Mesodermal cell (in vitro differentiated cells): ENCODE measurements around the gene ANO3.

Experiments used
- H3K27ac ChIP-seq: 2 replicates; pipeline ENCODE4 v1.7.0; 2013; ENCODE audit warnings: mild to moderate bottlenecking, low read depth, low read length, moderate library complexity; ENCODE audit not compliant: severe bottlenecking
- H3K36me3 ChIP-seq: 2 replicates; pipeline ENCODE4 v1.7.1; 2013; ENCODE audit warnings: mild to moderate bottlenecking, low read length, moderate library complexity; ENCODE audit not compliant: control insufficient read depth, insufficient read depth
- H3K4me1 ChIP-seq: one replicate; pipeline ENCODE4 v1.7.1; 2013; ENCODE audit warnings: mild to moderate bottlenecking, low read length; ENCODE audit not compliant: insufficient read depth, control insufficient read depth, poor library complexity, severe bottlenecking
- H3K4me3 ChIP-seq: 2 replicates; pipeline ENCODE4 v1.7.0; 2013; ENCODE audit warnings: low read length, control low read depth, mild to moderate bottlenecking; ENCODE audit not compliant: insufficient read depth, poor library complexity, severe bottlenecking; ENCODE audit errors: extremely low read depth
- H3K9me3 ChIP-seq: 2 replicates; pipeline ENCODE4 v1.7.1; 2013; ENCODE audit warnings: mild to moderate bottlenecking, low read length, moderate library complexity; ENCODE audit not compliant: control insufficient read depth
- WGBS, 2 experiments: methylation state at CpG; one replicate each; pipeline ENCODE4 v1.1.5; 2013; ENCODE audit warnings: missing lambda C conversion rate in 2 of 2; ENCODE audit not compliant: insufficient coverage in 2 of 2; 5-methylcytosine and 5-hydroxymethylcytosine counted together

Gene ANO3

GRCh38 chr11:26353010-26353409, 21.1 kb downstream of the ANO3 start:
- 93% methylated on average over 3 of the region's 5 CpGs; no CpG with 5 or more reads in 1 of the 2 experiments for WGBS, 2 experiments
- no peak overlapping the region for H3K27ac ChIP-seq

DNA sequence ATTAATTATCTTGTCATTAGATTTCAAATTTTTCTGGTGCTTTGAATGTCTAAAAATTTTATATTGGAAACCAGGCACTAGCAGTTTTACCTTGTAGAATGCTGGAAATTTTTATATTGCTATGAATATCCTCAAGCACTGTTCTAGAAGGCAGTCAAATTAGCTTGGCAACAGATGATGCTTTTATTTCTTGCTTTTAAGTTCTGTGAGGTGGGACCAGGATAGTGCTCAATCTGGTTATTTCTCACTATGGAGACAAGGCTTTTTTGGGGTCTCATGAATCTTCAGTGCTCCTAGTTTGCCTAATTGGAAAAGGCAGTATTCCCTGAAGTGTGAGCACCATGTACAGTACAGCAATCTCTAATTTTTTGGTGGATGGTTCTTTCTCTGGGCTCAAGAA, 27.1 kb downstream of the ANO3 start:
- no peaks in the 10 kb centered on the region for H3K4me1 ChIP-seq
- H3K27ac ChIP-seq = no peak overlapping the region
- no peaks in the 10 kb centered on the region for H3K36me3 ChIP-seq
- no peak overlapping the region for H3K4me3 ChIP-seq
- no peaks in the 10 kb centered on the region for H3K9me3 ChIP-seq

More at GRCh38 chr11:26353010-26353409, 21.1 kb downstream of the ANO3 start:
- no peak overlapping the region for H3K4me3 ChIP-seq
- H3K9me3 ChIP-seq = no peaks in the 10 kb centered on the region
- H3K4me1 ChIP-seq = no peaks in the 10 kb centered on the region
- no peaks in the 10 kb centered on the region for H3K36me3 ChIP-seq

GRCh38 chr11:26365284-26365683, 33.4 kb downstream of the ANO3 start:
- WGBS, 2 experiments = 100% methylated on average over 1 of the region's 1 CpG
- Histone ChIP-seq H3K9me3 (peaks cover 9% of the 10 kb centered on the region), H3K27ac (no peak overlapping the region), H3K36me3 (no peaks in the 10 kb centered on the region), H3K4me3 (no peak overlapping the region), H3K4me1 (no peaks in the 10 kb centered on the region)

DNA sequence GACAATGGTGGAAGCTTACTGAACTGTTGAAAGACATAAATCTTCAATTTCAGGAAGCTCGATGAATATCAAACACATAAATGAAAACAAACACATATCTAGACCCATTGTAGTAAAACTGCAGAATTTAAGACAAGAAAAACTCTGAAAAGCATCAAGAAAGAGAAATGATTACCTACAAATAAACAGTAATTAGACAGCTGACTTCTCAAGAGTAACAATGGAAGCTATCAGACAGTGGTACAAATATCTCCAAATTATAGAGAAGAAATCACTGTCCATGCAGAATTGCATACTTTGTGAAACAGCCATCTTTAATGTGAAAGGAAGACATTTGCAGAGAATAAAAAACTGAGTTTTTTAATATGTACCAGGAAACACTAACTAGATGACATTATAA, 45.7 kb downstream of the ANO3 start:
- H3K36me3 ChIP-seq = no peaks in the 10 kb centered on the region
- no CpG with 5 or more reads among the region's 1 CpG for WGBS, 2 experiments
- no peak overlapping the region for H3K27ac ChIP-seq
- H3K4me3 ChIP-seq = no peak overlapping the region
- no peaks in the 10 kb centered on the region for H3K9me3 ChIP-seq
- no peaks in the 10 kb centered on the region for H3K4me1 ChIP-seq

DNA sequence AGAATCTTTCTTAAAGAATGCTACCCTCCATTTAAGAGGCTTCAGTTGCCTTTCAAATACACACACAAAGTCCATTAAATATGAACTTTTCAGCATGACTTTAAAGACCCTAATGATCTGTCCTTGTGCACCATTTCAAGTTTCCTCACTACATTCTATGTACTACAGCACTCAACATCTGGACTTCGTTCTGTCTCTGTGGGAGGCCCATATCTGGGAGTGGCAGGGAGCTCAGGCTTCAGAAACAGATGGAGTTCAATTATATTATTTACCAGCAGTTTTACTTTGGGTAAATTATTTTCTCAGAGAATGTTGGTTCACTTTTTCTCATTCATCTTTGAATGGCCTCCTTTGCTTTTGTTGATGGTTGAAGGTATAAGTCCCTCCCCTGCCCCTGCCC, 67.4 kb downstream of the ANO3 start:
- WGBS, 2 experiments = no CpG with 5 or more reads among the region's 1 CpG
- H3K27ac ChIP-seq = no peak overlapping the region
- H3K4me3 ChIP-seq = no peak overlapping the region
- no peaks in the 10 kb centered on the region for H3K36me3 ChIP-seq
- H3K4me1 ChIP-seq = no peaks in the 10 kb centered on the region
- H3K9me3 ChIP-seq = no peaks in the 10 kb centered on the region

DNA sequence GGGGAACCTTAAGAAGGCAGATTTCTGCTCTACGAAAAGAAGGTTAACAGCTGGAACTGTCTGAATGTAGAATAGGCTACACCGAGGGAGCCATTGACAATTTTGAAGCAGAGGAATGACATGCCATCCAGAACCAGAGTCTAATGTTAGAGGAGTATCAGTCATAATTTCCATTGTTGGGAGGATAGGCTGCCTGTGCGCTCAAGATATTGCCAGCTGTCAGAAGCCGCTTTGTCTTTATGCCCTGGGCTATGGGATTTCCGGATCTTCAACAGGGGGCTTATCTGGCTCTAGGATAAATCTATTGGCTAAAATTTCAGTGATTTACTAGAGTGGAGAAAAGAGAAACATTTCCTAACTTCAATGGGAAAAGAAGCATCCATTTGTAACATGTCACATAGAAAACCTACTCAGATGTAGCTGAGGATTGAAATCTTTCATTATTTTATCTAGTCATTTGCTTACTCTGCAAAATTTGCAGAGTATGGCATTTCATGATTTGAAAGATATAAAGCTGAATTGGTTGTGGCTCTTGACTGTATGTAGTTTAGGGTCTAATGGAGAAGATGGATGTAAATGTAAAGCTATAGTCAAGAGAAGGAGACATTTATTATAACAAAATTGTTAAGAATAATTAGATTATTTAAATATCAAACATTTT, 78.9 kb downstream of the ANO3 start:
- Histone ChIP-seq H3K9me3 (no peaks in the 10 kb centered on the region), H3K36me3 (no peaks in the 10 kb centered on the region), H3K4me3 (no peak overlapping the region), H3K4me1 (no peaks in the 10 kb centered on the region), H3K27ac (no peak overlapping the region)
- 88 to 97% methylated on average over 4 of the region's 5 CpGs for WGBS, 2 experiments

- H3K4me3 ChIP-seq = no peak overlapping the region
- no peaks in the 10 kb centered on the region for H3K4me1 ChIP-seq
- WGBS, 2 experiments = no CpG with 5 or more reads among the region's 1 CpG
- no peak overlapping the region for H3K27ac ChIP-seq
- H3K9me3 ChIP-seq = no peaks in the 10 kb centered on the region
- H3K36me3 ChIP-seq = no peaks in the 10 kb centered on the region
These were observed 81.0 kb downstream of the ANO3 start for GRCh38 chr11:26412955-26413354.

DNA sequence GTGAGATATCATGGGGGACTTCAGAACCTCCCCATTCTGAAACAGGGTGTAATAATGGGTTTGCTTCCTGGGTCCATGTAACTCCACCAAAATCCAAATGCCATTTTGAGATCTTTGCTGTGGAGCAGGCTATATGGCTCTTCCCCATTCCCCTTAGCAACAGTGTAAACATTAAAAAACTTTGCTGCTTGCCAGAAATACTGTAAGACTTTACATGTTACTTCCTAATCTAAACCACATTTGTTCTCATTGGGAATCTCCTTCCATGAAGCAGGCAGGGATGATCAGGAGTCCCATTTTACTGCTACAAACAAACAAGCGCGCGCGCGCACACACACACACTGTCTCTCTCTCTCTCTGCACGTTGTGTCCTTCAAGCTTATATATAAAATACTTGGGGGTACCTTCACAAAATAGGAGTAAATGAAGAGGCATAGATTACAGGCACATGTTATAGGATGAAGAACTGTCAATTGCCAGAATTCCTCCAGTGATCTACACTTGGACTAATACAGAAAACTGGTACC, 86.5 kb downstream of the ANO3 start:
- H3K4me1 ChIP-seq = no peaks in the 10 kb centered on the region
- H3K36me3 ChIP-seq = no peaks in the 10 kb centered on the region
- no peaks in the 10 kb centered on the region for H3K9me3 ChIP-seq
- no peak overlapping the region for H3K27ac ChIP-seq
- no CpG with 5 or more reads among the region's 6 CpGs for WGBS, 2 experiments
- no peak overlapping the region for H3K4me3 ChIP-seq

DNA sequence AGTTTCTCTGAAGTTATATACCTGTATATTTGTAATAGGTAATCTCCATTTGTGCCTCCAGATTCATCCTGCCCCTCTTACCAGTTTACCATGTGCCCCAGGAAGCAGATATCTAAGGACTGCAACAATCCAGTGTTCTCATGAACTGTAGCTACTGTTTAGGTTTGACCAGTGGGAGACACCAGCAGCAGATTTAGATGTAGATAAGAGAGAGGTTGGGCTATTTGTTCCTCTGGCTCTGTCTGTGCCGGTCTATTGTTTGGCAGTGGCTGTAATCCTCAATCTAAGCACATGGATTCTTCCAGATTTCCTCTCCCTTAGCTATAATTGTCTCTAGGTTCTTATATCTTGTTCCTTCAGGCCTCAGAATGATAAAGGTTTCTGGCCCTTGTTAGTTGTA, 88.4 kb downstream of the ANO3 start:
- H3K36me3 ChIP-seq = no peaks in the 10 kb centered on the region
- WGBS, 2 experiments = no CpG with 5 or more reads among the region's 1 CpG
- peak overlapping the region; percentile 33 for H3K27ac ChIP-seq
- H3K9me3 ChIP-seq = no peaks in the 10 kb centered on the region
- H3K4me3 ChIP-seq = no peak overlapping the region
- H3K4me1 ChIP-seq = no peaks in the 10 kb centered on the region

DNA sequence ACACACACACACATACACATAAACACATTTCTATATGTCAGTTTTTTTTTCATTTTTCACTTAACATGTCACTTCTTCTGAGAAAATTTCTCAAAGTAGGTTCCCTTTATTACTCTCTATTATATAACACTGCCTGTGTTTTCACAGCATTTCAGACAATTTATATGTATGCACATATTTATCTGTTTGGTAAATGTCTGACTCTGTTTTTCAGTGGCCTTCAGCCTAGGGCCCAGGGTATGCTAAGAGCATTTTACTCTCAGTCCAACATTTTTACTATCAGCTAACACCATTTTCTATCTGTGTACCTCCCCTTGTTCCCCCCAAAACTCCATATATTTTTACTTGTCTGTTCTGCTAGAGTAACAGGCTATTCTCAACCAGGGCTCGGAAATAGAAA, 92.3 kb downstream of the ANO3 start:
- WGBS, 2 experiments = no CpG with 5 or more reads among the region's 1 CpG

DNA sequence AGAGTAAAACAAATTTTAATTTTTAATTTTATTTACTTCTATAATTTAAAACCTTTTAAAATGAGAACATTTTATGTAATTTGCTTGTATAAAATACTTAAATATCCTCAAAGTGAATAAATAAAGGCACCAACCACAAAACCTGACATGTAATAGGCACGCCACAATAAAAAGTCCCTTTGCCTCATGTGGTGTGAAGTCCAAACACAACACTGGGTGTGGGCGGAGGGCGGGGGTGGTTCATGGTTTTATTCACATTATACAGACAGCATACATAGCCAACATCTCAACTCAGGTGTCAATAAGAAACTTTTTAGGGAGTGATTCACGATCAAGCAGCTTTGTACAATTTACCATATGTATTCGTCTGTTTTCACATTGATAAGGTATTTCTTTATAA, 107.9 kb downstream of the ANO3 start:
- Histone ChIP-seq H3K4me3 (no peak overlapping the region), H3K27ac (no peak overlapping the region), H3K4me1 (no peaks in the 10 kb centered on the region), H3K9me3 (no peaks in the 10 kb centered on the region), H3K36me3 (no peaks in the 10 kb centered on the region)
- WGBS, 2 experiments = 100% methylated on average over 3 of the region's 5 CpGs; no CpG with 5 or more reads in 1 of the 2 experiments

More for the DNA sequence above, 92.3 kb downstream of the ANO3 start:
- Histone ChIP-seq H3K9me3 (no peaks in the 10 kb centered on the region), H3K27ac (no peak overlapping the region), H3K4me3 (no peak overlapping the region), H3K36me3 (no peaks in the 10 kb centered on the region), H3K4me1 (no peaks in the 10 kb centered on the region)
